HG03280 (cell line): ENCODE data around the gene NIN.
"Not testable (repeated sequence)": the region's sequence is repeated elsewhere in the genome, so short reads cannot be mapped to it uniquely, and the experiment has no call there.

Experiments used
- ATAC-seq: cut with Tn5 transposase; IDR thresholded peaks from one replicate; pipeline ENCODE4 v1.9.1; 2021; ENCODE audit warnings: mild to moderate bottlenecking, moderate library complexity; ENCODE audit not compliant: unreplicated experiment

The NIN gene

DNA sequence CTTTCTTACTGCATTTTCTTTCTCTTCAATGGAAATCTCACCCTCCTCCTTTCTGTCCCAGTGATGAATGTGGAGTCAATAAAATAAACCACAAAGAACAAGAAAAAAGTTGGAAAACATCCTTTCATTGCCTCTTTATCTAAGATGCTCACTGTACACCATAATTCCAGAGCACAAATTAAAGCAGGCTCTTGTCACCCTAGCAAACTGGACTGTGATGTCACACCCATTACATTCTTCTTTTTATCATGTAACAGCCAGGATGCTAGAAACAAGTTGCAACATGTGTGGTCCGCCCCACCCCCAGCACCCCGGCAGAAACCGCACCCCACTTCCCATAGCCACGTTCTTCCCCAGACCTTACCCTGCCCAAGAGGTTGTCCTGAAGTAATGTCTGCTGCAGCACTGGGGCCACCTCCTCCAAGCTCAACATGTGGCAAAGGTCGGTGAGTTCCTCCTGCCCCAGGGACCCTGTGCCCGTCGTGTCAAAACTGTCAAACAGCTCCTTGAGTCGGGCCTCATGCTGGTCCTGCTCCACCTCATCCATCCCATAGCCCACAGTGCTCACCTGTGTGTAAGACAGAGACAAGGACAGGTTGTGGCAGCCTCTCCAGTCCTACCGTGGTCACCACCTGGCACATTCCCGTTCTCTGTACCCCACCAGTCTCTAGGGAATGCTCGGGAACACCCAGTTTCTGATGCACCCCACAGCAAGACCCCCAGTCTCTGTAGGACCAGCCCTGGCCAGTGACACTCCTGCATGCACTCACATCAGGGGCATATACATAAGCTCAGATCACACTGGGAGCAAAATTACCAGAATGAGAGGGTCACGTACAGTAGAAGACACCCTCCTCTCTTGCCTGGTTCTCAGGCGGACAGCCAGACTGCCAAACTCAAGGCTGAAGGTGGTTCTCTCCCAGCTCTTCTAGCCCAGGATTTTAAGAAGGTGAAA, 9.2 kb downstream of the NIN start:
- peak; percentile 26 for ATAC-seq

DNA sequence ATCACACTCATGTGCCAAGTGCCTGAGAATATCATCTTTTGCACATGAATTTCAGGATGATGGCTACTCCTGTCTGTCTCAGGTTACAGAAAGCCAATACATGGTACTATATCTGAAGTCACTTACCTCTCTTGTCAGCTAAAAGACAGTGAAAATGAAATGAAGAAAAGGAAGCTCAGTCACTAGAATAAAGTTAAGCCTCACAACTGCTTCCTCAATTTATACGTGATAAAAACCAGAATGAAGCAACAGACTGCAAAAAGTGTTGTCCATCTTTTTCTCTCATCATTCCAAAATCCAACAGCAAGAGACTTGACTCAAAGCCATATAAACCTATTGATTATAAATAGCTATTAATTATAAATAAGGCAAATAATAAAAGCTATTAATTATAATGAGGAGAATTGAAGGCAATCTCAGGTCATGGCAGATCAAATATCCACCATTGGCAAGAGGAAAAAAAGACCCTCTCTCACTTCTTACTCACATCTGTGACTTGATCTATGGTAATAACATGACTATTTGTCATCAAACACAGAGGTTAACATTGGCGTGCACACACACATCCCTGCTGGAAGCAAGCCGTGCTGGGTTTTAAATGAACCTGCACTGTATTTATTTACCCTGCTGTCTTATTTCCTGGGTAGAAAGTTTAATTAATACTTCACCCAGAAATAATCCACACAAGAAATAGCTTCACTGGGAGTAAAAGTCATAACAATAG, 10.0 kb downstream of the NIN start:
- ATAC-seq = no peak

DNA sequence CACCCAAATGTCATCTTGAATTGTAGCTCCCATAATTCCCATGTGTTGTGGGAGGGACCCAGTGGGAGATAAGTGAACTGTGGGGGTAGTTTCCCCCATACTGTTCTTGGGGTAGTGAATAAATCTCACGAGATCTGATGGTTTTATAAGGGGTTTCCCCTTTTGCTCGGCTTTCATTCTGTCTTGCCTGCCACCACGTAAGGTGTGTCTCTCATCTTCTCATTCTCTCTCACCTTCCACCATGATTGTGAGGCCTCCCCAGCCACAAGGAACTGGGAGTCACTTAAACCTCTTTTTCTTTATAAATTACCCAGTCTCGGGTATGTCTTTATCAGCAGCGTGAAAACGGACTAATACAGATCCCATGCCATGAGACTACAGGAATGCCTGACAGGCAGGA, 11.7 kb downstream of the NIN start:
- ATAC-seq = not testable (repeated sequence)

DNA sequence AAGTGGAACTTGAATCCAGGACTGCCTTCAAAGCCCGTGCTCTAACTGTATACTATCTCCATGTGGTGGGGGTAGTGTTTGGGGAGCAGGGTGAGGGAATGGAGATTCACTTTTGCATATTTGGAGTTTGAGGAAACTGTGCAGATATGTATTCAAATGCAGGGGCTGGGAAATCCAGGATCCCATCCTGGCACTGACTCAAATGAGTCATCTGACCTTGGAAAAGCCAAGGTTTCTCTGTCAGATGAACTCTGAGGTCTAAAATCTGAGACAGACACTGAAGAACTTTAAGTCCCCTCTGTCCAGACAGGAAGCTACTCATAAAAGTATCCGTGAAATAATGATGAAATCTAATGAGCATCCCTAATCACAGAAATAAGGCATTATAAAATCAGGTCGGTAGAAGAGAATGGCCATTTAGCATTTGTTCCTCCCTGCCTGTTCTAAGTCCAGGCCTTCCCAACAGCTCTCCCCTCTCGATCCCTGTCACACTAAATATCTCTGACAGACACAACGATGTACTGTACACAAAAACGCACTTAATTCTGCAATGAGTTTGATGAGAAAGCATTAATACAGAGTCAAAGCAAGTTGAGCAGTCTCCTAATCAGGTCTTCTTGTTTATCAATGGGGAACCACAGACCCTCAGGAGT, 14.4 kb downstream of the NIN start:
- ATAC-seq = no peak

DNA sequence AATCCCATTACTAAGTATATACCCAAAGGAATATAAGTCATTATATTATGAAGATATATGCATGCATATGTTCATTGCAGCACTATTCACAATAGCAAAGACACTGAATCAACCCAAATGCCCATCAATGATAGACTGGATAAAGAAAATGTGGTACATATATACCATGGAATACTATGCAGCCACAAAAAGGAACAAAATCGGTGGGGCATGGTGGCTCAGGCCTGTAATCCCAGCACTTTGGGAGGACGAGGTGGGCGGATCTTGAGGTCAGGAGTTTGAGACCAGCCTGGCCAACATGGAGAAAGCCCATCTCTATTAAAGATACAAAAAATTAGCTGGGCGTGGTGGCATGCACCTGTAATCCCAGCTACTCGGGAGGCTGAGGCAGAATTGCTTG, 15.4 kb downstream of the NIN start:
- ATAC-seq = not testable (repeated sequence)

DNA sequence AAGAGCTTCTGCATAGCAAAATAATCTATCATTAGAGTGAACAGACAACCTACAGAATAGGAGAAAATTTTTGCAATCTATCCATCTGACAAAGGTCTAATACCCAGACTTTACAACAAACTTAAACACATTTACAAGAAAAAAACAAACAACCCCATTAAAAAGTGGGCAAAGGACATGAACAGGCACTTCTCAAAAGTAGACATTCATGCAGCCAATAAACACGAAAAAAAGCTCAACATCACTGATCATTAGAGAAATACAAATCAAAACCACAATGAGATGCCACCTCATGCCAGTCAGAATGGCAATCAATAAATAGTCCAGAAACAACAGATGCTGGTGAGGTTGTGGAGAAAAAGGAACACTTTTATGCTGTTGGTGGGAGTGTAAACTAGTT, 15.9 kb downstream of the NIN start:
- ATAC-seq = not testable (repeated sequence)

DNA sequence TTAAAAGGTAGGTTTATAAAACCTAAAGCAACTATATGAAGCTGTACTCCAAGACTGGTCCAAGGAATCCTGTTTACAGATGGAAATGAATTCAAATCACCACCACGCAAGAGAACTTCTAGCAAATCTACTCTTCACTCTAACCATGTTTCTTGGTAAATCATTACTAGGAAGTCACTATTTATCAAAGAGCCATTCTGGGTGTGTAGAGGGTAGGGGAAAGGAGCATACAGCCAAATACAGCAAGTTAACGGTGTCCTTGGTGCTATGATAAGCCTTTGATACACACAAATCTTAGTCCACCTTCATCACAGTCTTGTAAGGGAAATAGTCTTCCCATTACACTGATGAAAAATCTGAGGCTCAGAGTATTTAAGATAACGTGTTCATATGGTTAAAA, 16.8 kb downstream of the NIN start:
- ATAC-seq = no peak

DNA sequence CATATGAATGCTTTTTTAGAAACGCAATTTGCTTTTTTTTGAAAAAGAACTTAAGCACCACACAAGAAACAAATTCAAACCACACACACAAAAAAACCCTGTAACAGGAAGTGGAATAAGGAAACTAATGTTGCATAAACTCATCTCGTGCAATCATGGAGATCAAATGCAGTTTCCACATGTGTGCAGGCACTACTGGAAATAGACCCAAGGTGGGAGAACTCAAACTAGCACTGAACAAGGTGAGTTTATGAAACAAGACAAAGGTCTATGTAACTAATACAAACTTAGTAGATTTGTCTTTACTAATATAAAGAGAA, 17.5 kb downstream of the NIN start:
- ATAC-seq = no peak

DNA sequence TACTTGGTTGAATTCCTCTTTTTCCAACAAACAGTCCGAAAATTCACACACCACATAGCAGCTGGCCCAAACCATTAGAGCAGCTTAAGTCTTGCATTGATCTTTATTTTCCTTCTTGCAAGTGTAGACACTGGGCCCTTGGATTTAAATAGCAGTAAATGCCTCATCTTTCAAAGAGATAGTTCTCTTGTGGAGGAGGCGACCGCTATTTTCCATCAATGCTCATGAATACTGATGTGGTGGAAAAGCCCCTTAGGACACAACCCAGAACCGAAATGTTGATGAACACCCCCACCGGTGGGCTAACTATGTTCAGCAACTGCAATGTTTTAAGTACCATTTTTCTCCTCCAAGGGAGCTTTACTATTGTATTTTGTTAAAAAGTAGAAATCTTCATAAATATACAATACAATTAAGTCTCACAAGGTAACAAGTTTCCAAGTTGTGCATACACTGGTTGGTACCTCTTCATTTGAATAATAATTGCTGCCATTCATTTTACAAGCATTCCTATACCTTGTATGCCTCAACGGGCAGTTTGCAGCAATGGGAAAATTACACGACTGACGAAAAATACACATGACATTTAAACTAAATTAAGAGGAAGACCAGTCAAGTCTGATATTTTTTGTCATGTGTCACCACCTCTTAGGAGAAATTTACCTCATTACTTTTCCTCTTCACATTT, 18.0 kb downstream of the NIN start:
- no peak for ATAC-seq

DNA sequence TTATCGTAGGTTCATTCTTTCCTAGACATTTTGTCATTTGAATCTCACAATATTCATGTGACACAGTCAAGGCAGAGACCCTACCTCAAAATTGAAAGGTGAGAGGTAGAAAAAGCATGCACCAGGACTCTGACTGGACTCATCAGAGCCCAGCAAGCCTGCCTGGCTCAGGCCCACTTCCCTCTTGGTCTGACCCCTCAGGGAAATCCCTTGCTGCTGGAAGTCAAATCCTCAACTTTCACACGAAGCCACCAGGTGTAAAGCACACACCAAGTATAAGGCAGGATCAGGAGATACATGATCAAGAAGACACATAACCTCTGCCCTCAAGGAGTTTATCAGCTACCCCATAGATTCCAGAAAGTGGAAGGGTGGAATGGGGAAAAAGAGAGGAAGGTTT, 18.8 kb downstream of the NIN start:
- ATAC-seq = no peak

DNA sequence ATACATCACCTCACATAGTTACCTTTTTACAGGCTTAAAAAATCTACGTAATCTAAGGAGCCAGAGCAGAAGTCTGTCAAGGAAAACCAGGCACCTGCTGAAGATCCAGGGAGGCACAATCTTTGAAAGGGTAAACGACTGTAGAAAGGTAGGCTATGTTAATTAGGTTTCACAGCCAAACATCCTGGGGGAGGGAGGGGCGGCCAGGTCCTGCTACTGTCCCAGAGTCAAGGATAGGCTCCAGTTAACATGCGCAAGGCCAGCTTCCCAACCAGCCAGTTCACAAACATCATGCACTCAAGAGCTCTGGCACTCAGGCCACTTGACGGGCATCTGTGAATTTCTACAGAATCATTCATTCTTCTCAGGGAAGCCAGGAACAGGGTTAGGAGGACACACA, 22.9 kb downstream of the NIN start:
- ATAC-seq = no peak

DNA sequence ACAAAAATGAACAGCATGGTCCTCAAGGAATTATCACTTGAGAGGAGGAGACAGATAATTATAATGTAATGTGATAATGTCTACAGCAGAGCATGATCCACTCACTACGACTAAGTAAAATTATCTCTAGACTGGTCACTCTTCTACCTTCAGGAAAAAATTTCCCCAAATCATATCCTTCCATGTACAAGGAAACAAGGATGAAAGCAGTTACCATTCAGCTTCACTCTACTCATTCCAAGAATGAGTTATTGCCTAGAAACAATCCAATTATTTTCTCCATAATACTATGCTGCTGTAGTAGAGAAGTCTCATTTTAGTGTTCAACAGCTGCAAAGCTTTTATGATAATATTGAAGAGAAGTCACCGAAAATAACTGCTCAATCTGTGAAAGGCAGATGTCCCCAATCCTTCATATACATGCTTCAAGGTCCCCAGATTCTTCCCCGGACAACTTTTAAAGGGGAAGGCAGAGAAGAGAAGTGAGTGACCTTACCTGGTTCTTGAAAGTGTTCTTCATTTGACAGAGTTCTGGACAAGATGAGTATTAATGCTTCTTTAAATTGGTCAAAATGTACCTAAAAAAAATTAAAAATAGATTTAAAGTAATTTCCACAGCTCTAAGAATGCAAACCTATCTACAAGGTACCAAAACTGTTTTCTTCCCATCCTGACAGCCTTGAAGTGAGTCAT, 24.6 kb downstream of the NIN start:
- no peak for ATAC-seq

DNA sequence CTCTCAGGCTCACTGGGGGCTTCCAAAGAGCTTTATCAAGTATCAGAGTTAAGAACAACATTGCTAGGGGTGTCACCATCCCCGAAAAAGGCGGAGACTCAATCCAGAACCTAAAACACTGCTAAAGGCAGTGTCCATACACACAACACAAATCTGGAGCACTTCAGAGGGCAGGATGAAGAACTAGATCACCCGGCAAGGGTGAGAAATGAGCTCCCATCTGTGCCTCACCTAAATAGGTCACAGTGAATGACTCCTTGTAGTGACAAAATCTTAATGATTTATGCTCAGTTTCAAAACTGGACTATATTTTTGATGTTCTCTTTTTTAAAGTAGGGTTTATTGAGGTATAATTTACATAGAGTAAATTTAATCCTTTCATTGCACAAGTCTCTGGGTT, 25.6 kb downstream of the NIN start:
- ATAC-seq = no peak

DNA sequence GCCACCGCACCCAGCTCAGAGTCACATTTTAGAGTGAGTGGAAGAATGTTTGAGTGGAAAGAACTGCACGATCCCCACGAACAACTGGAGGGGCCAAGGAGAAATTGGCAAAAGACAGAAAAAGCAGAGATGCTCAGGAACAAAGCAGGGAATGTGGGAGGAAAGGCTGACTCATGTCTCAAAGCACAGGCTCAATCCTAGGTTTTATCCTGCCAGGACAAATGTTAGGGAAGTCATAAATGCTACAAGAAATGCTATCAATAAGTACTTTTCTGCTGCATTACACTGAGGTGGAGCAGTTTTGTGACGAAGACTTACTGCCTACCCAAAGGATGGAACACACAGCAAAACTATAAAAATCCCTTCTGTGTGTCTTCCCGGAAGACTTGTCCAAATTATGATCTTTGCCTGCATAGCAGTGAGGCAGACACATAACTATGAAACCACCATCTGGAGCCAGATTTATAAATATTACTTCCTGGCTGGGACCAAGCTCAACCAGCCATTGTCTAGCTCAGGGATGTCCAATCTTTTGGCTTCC, 26.7 kb downstream of the NIN start:
- no peak for ATAC-seq

DNA sequence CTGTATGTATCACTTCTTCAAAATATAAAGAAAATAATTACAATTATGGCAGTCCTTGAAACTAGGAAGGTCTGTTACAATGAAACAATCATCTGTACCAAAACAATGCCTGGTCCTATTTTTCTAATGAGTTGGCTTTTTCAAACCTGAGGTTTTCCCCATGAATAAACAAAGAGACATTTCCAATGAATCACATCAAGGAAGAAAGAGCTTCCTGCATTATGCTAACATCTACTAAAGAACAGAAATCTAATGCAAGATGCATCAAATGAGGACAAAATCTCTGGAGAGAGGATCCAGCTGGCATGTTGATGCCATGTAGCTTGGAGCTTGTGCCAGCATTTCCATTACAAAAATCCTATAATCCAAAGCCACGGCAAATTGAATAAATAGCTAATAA, 29.3 kb downstream of the NIN start:
- ATAC-seq = no peak

DNA sequence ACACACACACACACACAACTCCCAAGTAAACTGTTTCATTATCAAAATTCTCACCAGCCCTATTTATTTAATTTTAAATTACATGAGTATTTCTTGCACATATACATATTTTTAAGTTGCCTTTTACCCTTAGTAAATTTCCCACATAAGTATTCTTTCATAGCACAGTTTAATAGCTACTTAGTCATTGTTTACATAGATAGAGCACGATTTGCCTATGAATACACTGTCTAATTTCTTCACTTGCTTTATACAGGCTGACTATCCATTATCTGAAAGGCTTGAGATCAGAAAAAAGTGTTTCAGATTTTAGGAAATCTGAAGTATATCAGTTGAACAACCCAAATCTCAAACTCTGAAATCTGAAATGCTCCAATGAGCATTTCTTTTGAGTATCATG, 30.9 kb downstream of the NIN start:
- no peak for ATAC-seq

DNA sequence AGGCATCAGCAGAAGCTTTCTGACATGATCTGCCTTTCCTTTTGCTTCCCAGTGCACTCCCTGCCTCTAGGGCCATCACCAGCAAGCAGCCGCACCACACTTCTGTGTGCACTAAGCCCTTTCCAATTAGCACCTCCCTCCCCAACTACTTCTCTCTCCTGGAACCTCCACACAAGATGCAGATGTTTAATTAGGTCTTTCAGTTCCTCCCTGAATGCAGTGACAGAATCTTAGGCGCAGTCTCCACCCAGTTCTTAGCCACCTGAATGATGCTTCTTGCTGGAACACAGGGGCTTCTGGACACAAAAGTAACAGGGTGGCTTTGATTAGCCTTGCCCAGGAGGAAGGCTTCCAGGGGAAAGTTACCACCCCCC, 32.9 kb downstream of the NIN start:
- ATAC-seq = no peak

DNA sequence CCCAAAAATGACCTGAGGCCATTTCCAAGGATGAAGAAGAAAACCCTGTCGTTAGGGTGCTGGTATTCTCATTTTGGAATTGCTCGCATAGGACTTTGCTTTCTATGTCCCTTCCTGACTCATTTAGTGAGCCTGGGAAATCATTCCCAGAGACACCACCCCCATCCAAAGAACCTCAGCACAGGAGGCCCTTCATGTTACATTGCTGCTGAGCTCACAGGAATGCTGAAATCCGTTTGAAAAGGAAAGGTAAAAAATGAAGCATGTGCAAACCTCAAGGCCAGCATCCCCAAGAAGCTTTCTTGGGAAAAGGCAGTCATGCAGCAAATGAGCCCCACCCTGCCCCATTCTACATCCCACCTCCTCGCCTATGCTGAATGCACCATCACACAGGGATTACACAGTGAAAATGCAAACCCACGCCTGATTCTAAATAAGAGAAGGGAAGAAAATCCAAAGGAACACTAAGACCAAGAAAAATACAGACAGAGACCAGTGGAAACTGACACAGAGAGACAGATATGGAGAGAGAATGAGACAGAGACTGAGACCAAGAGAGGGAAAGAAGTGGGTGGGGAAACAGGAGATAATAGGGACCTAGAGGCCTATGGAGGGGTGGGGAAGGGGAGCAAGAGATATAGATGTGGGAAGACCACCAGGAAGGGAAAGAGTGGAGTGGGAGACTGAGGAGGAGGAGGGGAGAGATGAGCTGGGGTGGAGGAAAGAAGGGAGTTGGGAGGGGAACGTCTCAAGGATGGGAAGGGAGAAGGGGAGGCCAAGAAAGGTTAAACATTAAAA, 33.5 kb downstream of the NIN start:
- ATAC-seq = no peak

DNA sequence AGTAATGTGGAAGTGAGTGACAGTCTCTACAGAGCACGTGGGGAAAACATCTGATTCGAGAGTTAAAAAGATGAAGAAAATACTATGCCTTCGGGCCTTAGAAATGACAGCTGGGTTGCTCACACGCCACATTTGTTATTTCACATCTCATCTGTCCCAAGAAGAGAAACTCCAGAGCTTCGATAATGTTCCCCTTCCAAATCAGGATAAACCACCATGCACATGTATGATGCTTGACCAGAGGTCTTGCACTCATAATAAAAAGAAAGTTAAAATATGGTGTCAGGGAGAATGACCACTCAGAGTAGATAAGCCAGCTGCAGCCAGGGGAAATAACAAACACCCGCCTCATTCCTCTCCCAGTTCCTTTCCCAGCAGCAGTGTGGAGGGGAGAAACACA, 34.6 kb downstream of the NIN start:
- ATAC-seq = no peak

DNA sequence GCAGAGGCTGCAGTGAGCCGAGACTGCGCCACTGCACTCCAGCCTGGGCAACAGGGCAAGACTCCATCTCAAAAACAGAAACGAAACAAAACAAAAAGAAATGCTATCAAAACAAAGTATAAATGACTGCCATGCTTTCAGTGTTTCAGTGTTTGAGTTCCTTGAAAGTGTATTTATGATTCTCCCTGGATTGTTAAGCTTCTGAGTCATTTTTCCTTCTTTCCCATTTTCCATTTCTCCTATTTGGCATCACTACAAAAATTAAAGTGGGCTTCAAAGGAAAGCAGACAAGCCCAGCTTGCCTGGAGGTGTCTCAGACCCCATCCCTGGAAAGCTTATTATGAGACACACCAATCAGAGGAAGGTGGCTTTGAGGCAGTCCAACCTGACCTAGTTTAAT, 35.1 kb downstream of the NIN start:
- ATAC-seq = no peak
